Trophoblast cell (in vitro differentiated cells and primary cell): ENCODE results near the gene PHOX2A.

Experiments used
- DNase-seq, 2 donors: peaks; one replicate each; pipeline ENCODE4 v3.0.0-alpha.2; 2016
- H2AFZ ChIP-seq: 2 replicates; pipeline ENCODE4 v1.6.1; 2013; ENCODE audit warnings: low read length, moderate library complexity, mild to moderate bottlenecking; ENCODE audit not compliant: insufficient read depth, poor library complexity
- H2AK5ac ChIP-seq: 2 replicates; pipeline ENCODE4 v1.6.1; 2013; ENCODE audit warnings: mild to moderate bottlenecking, low read length
- H2BK120ac ChIP-seq: 2 replicates; pipeline ENCODE4 v1.6.1; 2013; ENCODE audit warnings: low read length, mild to moderate bottlenecking, moderate library complexity; ENCODE audit not compliant: insufficient read depth, poor library complexity
- H2BK12ac ChIP-seq: 2 replicates; pipeline ENCODE4 v1.6.1; 2013; ENCODE audit warnings: mild to moderate bottlenecking, low read length, moderate library complexity
- H2BK5ac ChIP-seq: 2 replicates; pipeline ENCODE4 v1.6.1; 2013; ENCODE audit warnings: low read length, low read depth, moderate library complexity, mild to moderate bottlenecking; ENCODE audit not compliant: poor library complexity
- H3K14ac ChIP-seq: 2 replicates; pipeline ENCODE4 v1.6.1; 2013; ENCODE audit warnings: mild to moderate bottlenecking, low read length
- H3K18ac ChIP-seq: 2 replicates; pipeline ENCODE4 v1.6.1; 2013; ENCODE audit warnings: mild to moderate bottlenecking, low read length
- H3K23ac ChIP-seq: 2 replicates; pipeline ENCODE4 v1.6.1; 2013; ENCODE audit warnings: low read length
- H3K27ac ChIP-seq: 2 replicates; pipeline ENCODE4 v1.5.1; 2013; ENCODE audit warnings: low read depth, mild to moderate bottlenecking, inconsistent platforms, low read length, moderate library complexity
- H3K27me3 ChIP-seq: 2 replicates; pipeline ENCODE4 v1.6.1; 2013; ENCODE audit warnings: inconsistent platforms, mild to moderate bottlenecking, low read length, moderate library complexity; ENCODE audit not compliant: insufficient read depth
- H3K36me3 ChIP-seq, 2 experiments: 1 replicate in 1 of 2; 2 replicates in 1 of 2; pipeline ENCODE4 v1.6.1; 2013; ENCODE audit warnings: low read length in 2 of 2, mild to moderate bottlenecking in 2 of 2, moderate library complexity in 1 of 2; ENCODE audit not compliant: insufficient read depth in 2 of 2, control insufficient read depth in 1 of 2
- H3K4ac ChIP-seq: 2 replicates; pipeline ENCODE4 v1.6.1; 2013; ENCODE audit warnings: low read depth, mild to moderate bottlenecking, low read length, moderate library complexity
- H3K4me1 ChIP-seq, 2 experiments: 1 replicate in 1 of 2; 2 replicates in 1 of 2; pipeline ENCODE4 v1.6.1; 2013; ENCODE audit warnings: low read length in 2 of 2, mild to moderate bottlenecking in 2 of 2, moderate library complexity in 1 of 2; ENCODE audit not compliant: insufficient read depth in 2 of 2, control insufficient read depth in 1 of 2
- H3K4me2 ChIP-seq: 2 replicates; pipeline ENCODE4 v1.6.1; 2013; ENCODE audit warnings: inconsistent platforms, mild to moderate bottlenecking, low read length, moderate library complexity
- H3K4me3 ChIP-seq: 2 replicates; pipeline ENCODE4 v1.5.1; 2013; ENCODE audit warnings: mild to moderate bottlenecking, low read depth, low read length, inconsistent platforms
- H3K79me1 ChIP-seq: one replicate; pipeline ENCODE4 v1.6.1; 2013; ENCODE audit warnings: low read length
- H3K79me2 ChIP-seq: 2 replicates; pipeline ENCODE4 v1.6.1; 2013; ENCODE audit warnings: low read length, mild to moderate bottlenecking; ENCODE audit not compliant: control insufficient read depth, insufficient read depth, poor library complexity
- H3K9ac ChIP-seq: 2 replicates; pipeline ENCODE4 v1.6.1; 2013; ENCODE audit warnings: mild to moderate bottlenecking, low read length
- H3K9me3 ChIP-seq: 2 replicates; pipeline ENCODE4 v1.6.1; 2013; ENCODE audit warnings: low read depth, mild to moderate bottlenecking, control low read depth, inconsistent platforms, low read length; ENCODE audit not compliant: insufficient read depth
- H4K12ac ChIP-seq: 2 replicates; pipeline ENCODE4 v1.6.1; 2013; ENCODE audit warnings: low read depth, mild to moderate bottlenecking, low read length, moderate library complexity
- H4K8ac ChIP-seq: 2 replicates; pipeline ENCODE4 v1.6.1; 2013; ENCODE audit warnings: low read depth, mild to moderate bottlenecking, low read length, moderate library complexity
- H4K91ac ChIP-seq: one replicate; pipeline ENCODE4 v1.6.1; 2013; ENCODE audit warnings: low read depth, mild to moderate bottlenecking, low read length, moderate library complexity
- WGBS: extraction: QIAGEN DNeasy Blood & Tissue Kit; methylation state at CpG from one replicate; pipeline ENCODE4 v1.1.7; 2013; ENCODE audit warnings: missing lambda C conversion rate; ENCODE audit not compliant: insufficient read length, insufficient coverage; ENCODE audit errors: extremely low coverage; 5-methylcytosine and 5-hydroxymethylcytosine counted together

The PHOX2A gene

DNA sequence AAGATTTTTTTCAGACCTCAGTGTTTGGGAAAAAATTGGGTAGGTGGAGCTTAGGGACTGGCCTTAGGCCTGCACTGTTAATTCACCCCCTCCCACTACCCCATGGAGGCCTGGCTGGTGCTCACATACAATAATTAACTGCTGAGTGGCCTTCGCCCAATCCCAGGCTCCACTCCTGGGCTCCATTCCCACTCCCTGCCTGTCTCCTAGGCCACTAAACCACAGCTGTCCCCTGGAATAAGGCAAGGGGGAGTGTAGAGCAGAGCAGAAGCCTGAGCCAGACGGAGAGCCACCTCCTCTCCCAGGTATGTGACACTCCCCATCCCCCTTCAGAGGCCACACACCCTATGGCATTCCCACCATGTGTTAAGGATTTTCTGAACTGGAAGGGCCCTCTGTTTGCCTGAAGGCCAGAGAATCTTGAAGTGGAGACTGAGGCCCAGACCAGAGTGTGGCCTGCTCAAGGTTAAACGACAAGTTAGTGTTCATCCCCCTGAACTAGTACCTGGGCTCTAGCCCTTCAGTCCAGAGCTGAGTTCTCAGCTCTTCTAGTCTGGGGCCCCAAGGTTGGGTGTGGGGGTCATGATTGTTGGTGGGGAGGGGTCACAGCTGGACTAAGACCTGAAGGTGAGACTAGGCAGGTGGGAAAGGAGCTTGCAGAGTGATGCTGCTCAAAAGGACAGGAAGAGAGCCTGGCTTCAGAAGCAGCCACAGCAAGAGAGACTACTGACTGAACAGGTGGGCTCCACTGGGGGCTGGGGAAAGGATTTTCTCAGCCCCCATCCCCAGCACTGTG is 54.3 kb downstream of the PHOX2A start:
- peak overlapping the region; percentile 14 for H4K8ac ChIP-seq

More for the DNA sequence above, 54.3 kb downstream of the PHOX2A start:
- no peak overlapping the region for H3K27ac ChIP-seq
- H2BK5ac ChIP-seq = no peak overlapping the region
- no peak overlapping the region for H3K4me3 ChIP-seq
- no peak overlapping the region for H3K4ac ChIP-seq
- H3K23ac ChIP-seq = no peak overlapping the region
- no CpG with 5 or more reads among the region's 3 CpGs for WGBS
- H3K27me3 ChIP-seq = no peaks in the 10 kb centered on the region
- peaks cover 15 to 22% of the 10 kb centered on the region in 2 experiments for H3K4me1 ChIP-seq
- H3K18ac ChIP-seq = no peak overlapping the region
- no peak overlapping the region for H3K4me2 ChIP-seq
- peak overlapping the region; percentile 35 for H2BK12ac ChIP-seq
- no peak overlapping the region for H3K14ac ChIP-seq
- H3K79me2 ChIP-seq = no peaks in the 10 kb centered on the region
- H2AK5ac ChIP-seq = peak overlapping the region; percentile 53
- H3K9ac ChIP-seq = no peak overlapping the region
- peaks cover 5% of the 10 kb centered on the region for H3K79me1 ChIP-seq
- H4K12ac ChIP-seq = no peak overlapping the region
- peak overlapping the region; percentile 25 for H2AFZ ChIP-seq
- H2BK120ac ChIP-seq = no peak overlapping the region
- peak; percentile 35 to 39 for DNase-seq
- H3K36me3 ChIP-seq = no peaks in the 10 kb centered on the region
- no peaks in the 10 kb centered on the region for H3K9me3 ChIP-seq
- H4K91ac ChIP-seq = peak overlapping the region; percentile 70
